GM12891 (cell line): ENCODE data around the gene HEBP2.

Experiments
- PAX5 ChIP-seq: IDR thresholded peaks from 2 replicates; pipeline ENCODE4 v1.6.1; 2011; ENCODE audit warnings: low read length, moderate library complexity, mild to moderate bottlenecking; ENCODE audit not compliant: insufficient read depth, severe bottlenecking
- POLR2AphosphoS5 ChIP-seq: IDR thresholded peaks from 2 replicates; pipeline ENCODE4 v1.6.1; 2011; ENCODE audit warnings: low read depth, low read length, control low read depth
- POU2F2 ChIP-seq: IDR thresholded peaks from 2 replicates; pipeline ENCODE4 v1.6.1; 2011; ENCODE audit warnings: low read depth, mild to moderate bottlenecking, control low read depth, low read length, moderate library complexity
- SPI1 ChIP-seq: IDR thresholded peaks from 2 replicates; pipeline ENCODE4 v1.6.1; 2011; ENCODE audit warnings: low read depth, low read length, control low read depth

DNA sequence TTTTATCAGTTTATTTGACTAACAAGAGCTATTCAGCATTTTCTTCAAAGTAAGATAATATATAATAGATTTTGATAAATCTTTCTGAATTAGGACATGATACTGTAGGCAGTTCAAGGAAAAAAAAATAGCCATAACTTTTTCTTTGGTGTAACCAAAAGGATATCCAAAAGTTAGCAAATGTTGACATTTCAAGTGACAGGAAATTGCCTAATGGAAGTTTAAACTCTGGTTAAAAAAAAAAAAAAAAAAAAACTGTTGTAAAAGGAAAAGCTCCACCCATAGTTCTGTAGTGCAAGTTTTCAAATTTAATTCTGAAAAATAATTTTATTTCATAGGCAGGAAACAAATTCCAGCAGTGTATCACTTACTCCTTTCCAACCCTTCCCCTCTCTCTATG is 18.8 kb downstream of the HEBP2 start:
- no peak for TF ChIP-seq POLR2AphosphoS5
- no peak for TF ChIP-seq POU2F2
- TF ChIP-seq SPI1 = no peak
- no peak for TF ChIP-seq PAX5
